HepG2 (cell line): ENCODE data around the gene GFER. TPM values are rescaled to one million over a fixed set of nuclear protein-coding genes. Genes with fewer than 3 reads are reported as not detected.

Source experiments
- ATAC-seq: fragments of 200-7000 bp; cut with Tn5 transposase; 3 replicates; pipeline ENCODE4 v1.9.1; 2020; ENCODE audit warnings: mild to moderate bottlenecking, moderate library complexity
- BruUV-seq: library from RNA; stranded (reverse); fragments of 400-500 nt; replicated peaks from 2 replicates; lab custom pipeline; 2021; lab: Mats Ljungman, UMichigan
- CTCF ChIA-PET: fragments of 300-600 bp; formaldehyde crosslinking; extraction: SDS; loops from one replicate; lab custom pipeline; 2021; ENCODE audit warnings: low total read pairs, inconsistent platforms, low intra/inter-chr PET ratio; lab: Yijun Ruan, JAX
- POLR2A ChIA-PET: fragments of 350-600 bp; sonication (Branson Sonifier 250); formaldehyde crosslinking; loops from one replicate; lab custom pipeline; 2020; ENCODE audit warnings: antibody characterized with exemption, inconsistent platforms; lab: Yijun Ruan, JAX
- DNase-seq: peaks from one replicate; pipeline ENCODE4 v3.0.0-alpha.2; 2015; ENCODE audit warnings: low spot score
- FAIRE-seq: peaks from 3 replicates; lab custom pipeline; 2011; peaks lifted over from hg19 to GRCh38; lab: Jason Lieb, UNC
- H2AFZ ChIP-seq: one replicate; pipeline ENCODE4 v1.6.1; 2011; ENCODE audit warnings: low read length, inconsistent platforms
- H3K27ac ChIP-seq: fragments of 300-600 bp; 3 replicates; pipeline ENCODE4 v1.8.0; 2011; ENCODE audit warnings: mixed run types, mild to moderate bottlenecking, mixed read lengths, low read length, inconsistent platforms; ENCODE audit not compliant: insufficient read depth; ENCODE audit errors: extremely low read length
- H3K27me3 ChIP-seq, 2 experiments: fragments of 200-600 bp in 1 of 2; 2 replicates in 1 of 2; 3 replicates in 1 of 2; pipeline versions ENCODE4 v1.6.0 to v1.8.0; 2011; ENCODE audit warnings: low read length in 2 of 2, mild to moderate bottlenecking in 2 of 2, moderate library complexity in 2 of 2, inconsistent platforms in 1 of 2; ENCODE audit not compliant: insufficient read depth in 2 of 2, control insufficient read depth in 1 of 2
- H3K36me3 ChIP-seq, 2 experiments: fragments of 200-600 bp in 1 of 2; replicated peaks in 1 of 2; 2 replicates in 1 of 2; 3 replicates in 1 of 2; pipeline versions ENCODE4 v1.5.1 to v1.8.0; 2011; ENCODE audit warnings: low read length in 2 of 2, inconsistent platforms in 1 of 2; ENCODE audit not compliant: insufficient read depth in 2 of 2, control insufficient read depth in 1 of 2
- H3K4me1 ChIP-seq: 2 replicates; pipeline ENCODE4 v1.5.1; 2012; ENCODE audit warnings: low read length, inconsistent platforms; ENCODE audit not compliant: insufficient read depth
- H3K4me2 ChIP-seq: 2 replicates; pipeline ENCODE4 v1.6.0; 2011; ENCODE audit warnings: low read depth, low read length, inconsistent platforms
- H3K4me3 ChIP-seq, 3 experiments: fragments of 200-600 bp in 1 of 3; sonication (generic), shearing (Covaris generic) in 1 of 3; replicated peaks in 1 of 3; 2 replicates each; pipeline ENCODE4 v1.5.1; 2011 to 2016; ENCODE audit warnings: low read length in 3 of 3, inconsistent platforms in 2 of 3, low read depth in 2 of 3, mild to moderate bottlenecking in 2 of 3, control low read depth in 1 of 3, mixed read lengths in 1 of 3; ENCODE audit not compliant: insufficient read depth in 1 of 3
- H3K79me2 ChIP-seq: one replicate; pipeline ENCODE4 v1.6.1; 2011; ENCODE audit warnings: low read length, inconsistent platforms; ENCODE audit not compliant: insufficient read depth
- H3K9ac ChIP-seq: 2 replicates; pipeline ENCODE4 v1.6.0; 2011; ENCODE audit warnings: mild to moderate bottlenecking, low read depth, low read length, inconsistent platforms; ENCODE audit not compliant: insufficient read depth
- H3K9me3 ChIP-seq: 2 replicates; pipeline ENCODE4 v1.5.1; 2012; ENCODE audit warnings: mild to moderate bottlenecking, low read length
- H4K20me1 ChIP-seq: 2 replicates; pipeline ENCODE4 v1.6.0; 2011; ENCODE audit warnings: inconsistent platforms, mild to moderate bottlenecking, low read length, moderate library complexity; ENCODE audit not compliant: insufficient read depth
- ISX ChIP-seq: sonication (generic); formaldehyde crosslinking; conservative IDR thresholded peaks from 2 replicates; pipeline ENCODE4 v1.5.0; 2020; ENCODE audit warnings: missing genetic modification reagents
- JUNB ChIP-seq: sonication (generic); formaldehyde crosslinking; IDR thresholded peaks from 2 replicates; pipeline ENCODE4 v1.8.0; 2022; ENCODE audit warnings: missing genetic modification reagents, mild to moderate bottlenecking, borderline replicate concordance
- NFE2L2 ChIP-seq: fragments of 150-350 bp; IDR thresholded peaks from 2 replicates; pipeline ENCODE4 v1.6.1; 2014; ENCODE audit warnings: low read length
- NRL ChIP-seq: sonication (generic); formaldehyde crosslinking; IDR thresholded peaks from 2 replicates; pipeline ENCODE4 v1.5.0; 2020; ENCODE audit warnings: missing genetic modification reagents, mild to moderate bottlenecking, moderate library complexity, borderline replicate concordance
- SKI ChIP-seq: fragments of 450-650 bp; IDR thresholded peaks from one replicate; pipeline ENCODE4 v1.6.1; 2018; ENCODE audit warnings: mild to moderate bottlenecking; ENCODE audit not compliant: partially characterized antibody
- WIZ ChIP-seq: sonication (generic); formaldehyde crosslinking; IDR thresholded peaks from 2 replicates; pipeline ENCODE4 v1.5.1; 2020; ENCODE audit warnings: mild to moderate bottlenecking, missing genetic modification reagents
- ZFP37 ChIP-seq: sonication (generic); formaldehyde crosslinking; IDR thresholded peaks from 2 replicates; pipeline ENCODE4 v1.4.0; 2020; ENCODE audit warnings: missing genetic modification reagents, borderline replicate concordance
- ZNF329 ChIP-seq: sonication (generic); formaldehyde crosslinking; IDR thresholded peaks from 2 replicates; pipeline ENCODE4 v1.9.0; 2021; ENCODE audit warnings: low read depth, mild to moderate bottlenecking, missing genetic modification reagents
- ZNF616 ChIP-seq: sonication (generic); formaldehyde crosslinking; IDR thresholded peaks from 2 replicates; pipeline ENCODE4 v1.5.0; 2020; ENCODE audit warnings: low read depth, mild to moderate bottlenecking, missing genetic modification reagents
- ZNF724P ChIP-seq: sonication (generic); formaldehyde crosslinking; IDR thresholded peaks from 2 replicates; pipeline ENCODE4 v1.8.0; 2022; ENCODE audit warnings: missing genetic modification reagents, borderline replicate concordance
- ZNF781 ChIP-seq: sonication (generic); formaldehyde crosslinking; IDR thresholded peaks from 2 replicates; pipeline ENCODE4 v1.5.1; 2020; ENCODE audit warnings: borderline replicate concordance, mild to moderate bottlenecking, missing genetic modification reagents; ENCODE audit errors: not compliant biosample characterization
- WGBS: methylation state at CpG from one replicate; pipeline ENCODE4 v1.1.6; 2017; ENCODE audit warnings: low lambda C conversion rate; 5-methylcytosine and 5-hydroxymethylcytosine counted together
- in situ Hi-C: cut with HindIII; loops from 2 replicates; pipeline ENCODE4 v1.10.0; 2017; ENCODE audit warnings: low pct_unique_long_range_greater_than_20kb; ENCODE audit not compliant: extremely low pct_ligation_motif_present
- intact Hi-C: fragments of 100-400 bp; cut with micrococcal nuclease; formaldehyde crosslinking; loops from one replicate; pipeline ENCODE4 v1.10.0; 2022; ENCODE audit not compliant: unreplicated experiment
- polyA plus RNA-seq, 8 experiments: library from polyadenylated mRNA; depleted of rRNA in 3 of 8; stranded (reverse) in 7 of 8; unstranded in 1 of 8; fragments of >200 nt; fragmentation: Illumina TruSeq in 4 of 8; extraction: Trizol in 4 of 8; gene quantifications; 2 replicates each; pipeline versions ENCODE4 v1.2.1 to v1.2.3, GENCODE V29; 2011 to 2016; ENCODE audit warnings: low read depth in 4 of 8, missing spikeins in 1 of 8, mixed read lengths in 1 of 8; ENCODE audit not compliant: insufficient read depth in 1 of 8
- total RNA-seq, 5 experiments: library from RNA; depleted of rRNA; stranded (reverse); fragments of >200 nt; fragmentation: Illumina TruSeq; extraction: Trizol; gene quantifications; 2 replicates each; pipeline ENCODE4 v1.2.3, GENCODE V29; 2016; ENCODE audit warnings: low read depth in 1 of 5
- TF ChIP-seq, protein P1 (sequence below): sonication (generic); formaldehyde crosslinking; IDR thresholded peaks from 2 replicates; pipeline ENCODE4 v1.5.1; 2020; ENCODE audit warnings: missing genetic modification reagents, mild to moderate bottlenecking, borderline replicate concordance
- TF ChIP-seq, protein P2 (sequence below): sonication (generic); formaldehyde crosslinking; IDR thresholded peaks from 2 replicates; pipeline ENCODE4 v1.8.1; 2023; ENCODE audit warnings: mild to moderate bottlenecking, missing genetic modification reagents
- TF ChIP-seq, protein P3 (sequence below): sonication (generic); formaldehyde crosslinking; IDR thresholded peaks from 2 replicates; pipeline ENCODE4 v1.5.0; 2020; ENCODE audit warnings: mild to moderate bottlenecking, missing genetic modification reagents
- TF ChIP-seq, protein P4 (sequence below): sonication (generic); formaldehyde crosslinking; IDR thresholded peaks from 2 replicates; pipeline ENCODE4 v1.5.0; 2020; ENCODE audit warnings: missing genetic modification reagents

Gene GFER
- total and polyA plus RNA-seq, 2 of the 13 experiments (the other 11 are each of a cell fraction or from before 2014, with no cell fraction given) = 28.6 to 71.7 TPM

DNA sequence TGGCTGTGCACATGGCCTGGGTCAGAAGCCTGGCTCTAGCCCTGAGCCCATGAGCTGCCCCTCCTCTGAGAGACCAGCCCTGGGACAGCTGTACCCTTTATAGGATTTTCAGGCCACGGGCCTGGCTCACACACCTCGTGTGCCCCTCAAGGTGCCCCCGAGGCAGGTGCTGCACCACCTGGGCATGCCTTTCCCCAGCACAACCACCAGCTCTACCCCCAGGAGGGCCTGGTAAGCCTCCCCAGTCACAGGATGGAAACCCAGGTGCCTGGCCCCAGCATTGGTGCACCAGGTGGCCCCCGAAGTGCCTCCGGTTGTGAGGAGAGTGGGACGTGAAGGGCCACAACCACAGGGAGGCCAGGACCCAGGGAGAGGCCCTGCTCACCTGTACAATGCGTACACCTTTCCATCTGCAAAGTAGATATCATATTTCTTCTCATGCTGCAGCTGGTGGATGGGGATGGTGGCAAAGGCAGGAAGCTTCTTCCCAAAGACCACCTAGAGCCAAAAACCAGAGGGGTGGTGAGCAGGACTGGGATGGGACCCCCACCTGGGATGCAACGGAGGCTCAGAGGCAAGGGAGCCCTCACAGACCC is 19.3 kb downstream of the GFER start:
- ChIA-PET POLR2A (interaction anchor here (0.8 to 2.8 kb wide), 13 partner anchors 9 to 152 kb away, joined by 3 to 27 read pairs (median 5); partner anchors contain the start of genes GFER, NOXO1, NPW and NTHL1), CTCF (interaction anchor here (1.1 to 1.8 kb wide), 4 partner anchors 14 to 140 kb away, joined by 3 to 10 read pairs (median 6); partner anchors contain the start of gene SYNGR3)
- no peak for ATAC-seq
- no peak overlapping the region for H3K9ac ChIP-seq
- H2AFZ ChIP-seq = no peak overlapping the region
- BruUV-seq = no TSS peak
- H3K36me3 ChIP-seq = peaks cover 24 to 45% of the 10 kb centered on the region in 2 experiments
- no peak for FAIRE-seq
- H4K20me1 ChIP-seq = peaks cover 15% of the 10 kb centered on the region; the same call in 1 of the 2 replicates
- H3K27me3 ChIP-seq = no peaks in the 10 kb centered on the region
- peaks cover 40% of the 10 kb centered on the region for H3K4me1 ChIP-seq
- H3K27ac ChIP-seq = no peak overlapping the region
- 100% methylated on average over 1 of the region's 8 CpGs for WGBS
- intact Hi-C loops = no loop called here
- DNase-seq = no peak
- H3K4me2 ChIP-seq = no peak overlapping the region
- TF ChIP-seq ZFP37 (CRISPR knock-in tag) = no peak
- TF ChIP-seq ZNF329 = 0 out of 2 replicates have a peak, but pooled peaks have one; percentile 21
- TF ChIP-seq SKI = no peak
- TF ChIP-seq, protein P1, sequence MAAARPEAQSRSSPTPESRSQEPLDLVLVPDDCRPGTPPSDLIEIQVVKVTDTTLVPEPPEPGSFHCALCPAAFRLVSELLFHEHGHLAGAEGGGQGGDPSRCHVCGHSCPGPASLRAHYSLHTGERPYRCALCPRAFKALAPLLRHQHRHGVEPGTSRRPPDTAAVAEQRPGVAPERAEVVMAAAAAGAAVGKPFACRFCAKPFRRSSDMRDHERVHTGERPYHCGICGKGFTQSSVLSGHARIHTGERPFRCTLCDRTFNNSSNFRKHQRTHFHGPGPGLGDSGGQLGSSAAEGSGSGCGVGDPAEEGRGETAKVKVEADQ (CRISPR knock-in tag) = no peak
- TF ChIP-seq NRL (CRISPR knock-in tag) = 0 out of 2 replicates have a peak, but pooled peaks have one; percentile 6
- TF ChIP-seq ISX = no peak
- TF ChIP-seq ZNF724P (CRISPR knock-in tag) = peak; percentile 44; the same call in 1 of the 2 replicates
- TF ChIP-seq ZNF781 = peak; percentile 31
- TF ChIP-seq, protein P2, sequence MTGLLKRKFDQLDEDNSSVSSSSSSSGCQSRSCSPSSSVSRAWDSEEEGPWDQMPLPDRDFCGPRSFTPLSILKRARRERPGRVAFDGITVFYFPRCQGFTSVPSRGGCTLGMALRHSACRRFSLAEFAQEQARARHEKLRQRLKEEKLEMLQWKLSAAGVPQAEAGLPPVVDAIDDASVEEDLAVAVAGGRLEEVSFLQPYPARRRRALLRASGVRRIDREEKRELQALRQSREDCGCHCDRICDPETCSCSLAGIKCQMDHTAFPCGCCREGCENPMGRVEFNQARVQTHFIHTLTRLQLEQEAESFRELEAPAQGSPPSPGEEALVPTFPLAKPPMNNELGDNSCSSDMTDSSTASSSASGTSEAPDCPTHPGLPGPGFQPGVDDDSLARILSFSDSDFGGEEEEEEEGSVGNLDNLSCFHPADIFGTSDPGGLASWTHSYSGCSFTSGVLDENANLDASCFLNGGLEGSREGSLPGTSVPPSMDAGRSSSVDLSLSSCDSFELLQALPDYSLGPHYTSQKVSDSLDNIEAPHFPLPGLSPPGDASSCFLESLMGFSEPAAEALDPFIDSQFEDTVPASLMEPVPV = 0 out of 2 replicates have a peak, but pooled peaks have one; percentile 2
- TF ChIP-seq, protein P3, sequence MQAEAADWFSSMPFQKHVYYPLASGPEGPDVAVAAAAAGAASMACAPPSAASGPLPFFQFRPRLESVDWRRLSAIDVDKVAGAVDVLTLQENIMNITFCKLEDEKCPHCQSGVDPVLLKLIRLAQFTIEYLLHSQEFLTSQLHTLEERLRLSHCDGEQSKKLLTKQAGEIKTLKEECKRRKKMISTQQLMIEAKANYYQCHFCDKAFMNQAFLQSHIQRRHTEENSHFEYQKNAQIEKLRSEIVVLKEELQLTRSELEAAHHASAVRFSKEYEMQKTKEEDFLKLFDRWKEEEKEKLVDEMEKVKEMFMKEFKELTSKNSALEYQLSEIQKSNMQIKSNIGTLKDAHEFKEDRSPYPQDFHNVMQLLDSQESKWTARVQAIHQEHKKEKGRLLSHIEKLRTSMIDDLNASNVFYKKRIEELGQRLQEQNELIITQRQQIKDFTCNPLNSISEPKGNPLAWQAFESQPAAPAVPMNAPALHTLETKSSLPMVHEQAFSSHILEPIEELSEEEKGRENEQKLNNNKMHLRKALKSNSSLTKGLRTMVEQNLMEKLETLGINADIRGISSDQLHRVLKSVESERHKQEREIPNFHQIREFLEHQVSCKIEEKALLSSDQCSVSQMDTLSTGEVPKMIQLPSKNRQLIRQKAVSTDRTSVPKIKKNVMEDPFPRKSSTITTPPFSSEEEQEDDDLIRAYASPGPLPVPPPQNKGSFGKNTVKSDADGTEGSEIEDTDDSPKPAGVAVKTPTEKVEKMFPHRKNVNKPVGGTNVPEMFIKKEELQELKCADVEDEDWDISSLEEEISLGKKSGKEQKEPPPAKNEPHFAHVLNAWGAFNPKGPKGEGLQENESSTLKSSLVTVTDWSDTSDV (CRISPR knock-in tag) = 0 out of 2 replicates have a peak, but pooled peaks have one; percentile 61
- TF ChIP-seq ZNF616 (CRISPR knock-in tag) = no peak
- no peak for TF ChIP-seq WIZ (CRISPR knock-in tag)
- TF ChIP-seq, protein P4, sequence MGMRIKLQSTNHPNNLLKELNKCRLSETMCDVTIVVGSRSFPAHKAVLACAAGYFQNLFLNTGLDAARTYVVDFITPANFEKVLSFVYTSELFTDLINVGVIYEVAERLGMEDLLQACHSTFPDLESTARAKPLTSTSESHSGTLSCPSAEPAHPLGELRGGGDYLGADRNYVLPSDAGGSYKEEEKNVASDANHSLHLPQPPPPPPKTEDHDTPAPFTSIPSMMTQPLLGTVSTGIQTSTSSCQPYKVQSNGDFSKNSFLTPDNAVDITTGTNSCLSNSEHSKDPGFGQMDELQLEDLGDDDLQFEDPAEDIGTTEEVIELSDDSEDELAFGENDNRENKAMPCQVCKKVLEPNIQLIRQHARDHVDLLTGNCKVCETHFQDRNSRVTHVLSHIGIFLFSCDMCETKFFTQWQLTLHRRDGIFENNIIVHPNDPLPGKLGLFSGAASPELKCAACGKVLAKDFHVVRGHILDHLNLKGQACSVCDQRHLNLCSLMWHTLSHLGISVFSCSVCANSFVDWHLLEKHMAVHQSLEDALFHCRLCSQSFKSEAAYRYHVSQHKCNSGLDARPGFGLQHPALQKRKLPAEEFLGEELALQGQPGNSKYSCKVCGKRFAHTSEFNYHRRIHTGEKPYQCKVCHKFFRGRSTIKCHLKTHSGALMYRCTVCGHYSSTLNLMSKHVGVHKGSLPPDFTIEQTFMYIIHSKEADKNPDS (CRISPR knock-in tag) = no peak
- no peak for TF ChIP-seq NFE2L2
- TF ChIP-seq JUNB (CRISPR knock-in tag) = no peak
- TF ChIP-seq, all 625 proteins: peak for 6
- no peak overlapping the region for H3K4me3 ChIP-seq
- in situ Hi-C loops = no loop called here
- no peaks in the 10 kb centered on the region for H3K9me3 ChIP-seq
- H3K79me2 ChIP-seq = peaks cover 35% of the 10 kb centered on the region
